Measurements from ENCODE around the gene CTNNA2.

DNA sequence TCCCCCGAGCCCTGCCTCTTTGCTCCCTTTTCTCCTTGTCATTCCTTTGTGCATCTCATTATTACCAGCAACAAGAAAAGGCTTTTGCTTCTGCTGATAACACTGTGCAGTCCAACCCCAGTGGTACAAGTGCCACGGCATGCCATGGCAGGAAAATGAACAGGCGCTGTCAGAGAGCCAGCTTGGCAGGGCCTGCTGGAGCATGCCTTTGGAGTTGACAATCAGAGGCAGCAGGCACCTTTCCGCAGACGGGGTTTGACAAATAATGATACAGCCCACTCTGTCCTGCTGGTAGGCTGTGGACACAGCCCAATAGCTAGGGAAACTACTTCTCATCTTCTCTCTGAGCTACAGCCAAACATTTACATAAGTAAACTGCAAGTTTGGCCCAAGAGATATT, 1035.6 kb downstream of the CTNNA2 start:
- no peak for TF ChIP-seq CTCF (IDR thresholded peaks at IDR 0.05)
- no peak for TF ChIP-seq TCF7L2 (IDR thresholded peaks at IDR 0.05; ENCODE audit: low read depth, low read length)

Measured in Panc1 (cell line).